CD4-positive, alpha-beta T cell treated with Interleukin-10 for 1 hour (primary cell): ENCODE data around the gene TNIP3.
"Not testable (repeated sequence)": the region's sequence is repeated elsewhere in the genome, so short reads cannot be mapped to it uniquely, and the experiment has no call there.

Source experiments
- DNase-seq: peaks from one replicate; pipeline ENCODE4 v3.0.0-alpha.2; 2020

Gene TNIP3, protein sequence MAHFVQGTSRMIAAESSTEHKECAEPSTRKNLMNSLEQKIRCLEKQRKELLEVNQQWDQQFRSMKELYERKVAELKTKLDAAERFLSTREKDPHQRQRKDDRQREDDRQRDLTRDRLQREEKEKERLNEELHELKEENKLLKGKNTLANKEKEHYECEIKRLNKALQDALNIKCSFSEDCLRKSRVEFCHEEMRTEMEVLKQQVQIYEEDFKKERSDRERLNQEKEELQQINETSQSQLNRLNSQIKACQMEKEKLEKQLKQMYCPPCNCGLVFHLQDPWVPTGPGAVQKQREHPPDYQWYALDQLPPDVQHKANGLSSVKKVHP

DNA sequence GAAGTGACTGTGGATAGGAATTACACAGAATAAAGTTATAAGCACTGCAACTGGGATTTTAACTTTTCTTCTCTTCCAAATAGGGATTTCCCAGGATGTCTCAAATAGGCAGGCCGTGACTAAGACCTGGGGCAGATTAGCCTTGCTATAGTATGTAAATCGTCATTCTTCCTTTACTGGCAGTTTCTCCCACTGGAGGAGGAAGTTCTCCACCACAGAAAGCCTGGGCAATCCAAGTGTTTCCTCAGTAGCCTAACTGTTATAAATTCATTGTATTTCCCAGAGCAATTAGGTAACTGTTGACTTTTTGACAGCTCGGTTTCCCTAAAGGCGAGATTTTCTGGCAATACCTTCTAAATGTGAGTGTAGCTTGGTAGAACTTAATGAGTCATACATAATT is at the start of gene TNIP3:
TNIP3 (minus strand) TSS at position 31 of the 400 bp plus-strand sequence. CDS start 196 bp downstream, outside the sequence.
- no peak for DNase-seq

DNA sequence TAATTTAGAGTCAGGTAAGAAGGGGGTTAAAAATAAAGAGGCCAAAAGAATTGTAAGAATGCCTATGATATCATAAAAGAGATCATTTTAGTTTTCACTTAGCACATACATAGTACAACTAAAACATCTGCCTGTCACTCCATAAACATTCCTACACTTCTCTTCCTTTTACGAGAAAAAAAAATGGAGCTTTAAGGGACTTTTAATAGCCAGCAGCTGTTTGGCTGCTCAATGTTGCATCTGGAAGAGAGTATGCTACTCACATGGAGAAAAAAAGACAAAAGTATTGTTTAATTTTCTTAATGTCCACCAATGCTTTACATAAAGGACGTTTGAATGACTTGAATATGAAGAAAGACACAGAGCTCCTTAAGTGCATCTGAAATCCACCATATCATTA is 48.7 kb upstream of the TNIP3 start:
- DNase-seq, result no peak

DNA sequence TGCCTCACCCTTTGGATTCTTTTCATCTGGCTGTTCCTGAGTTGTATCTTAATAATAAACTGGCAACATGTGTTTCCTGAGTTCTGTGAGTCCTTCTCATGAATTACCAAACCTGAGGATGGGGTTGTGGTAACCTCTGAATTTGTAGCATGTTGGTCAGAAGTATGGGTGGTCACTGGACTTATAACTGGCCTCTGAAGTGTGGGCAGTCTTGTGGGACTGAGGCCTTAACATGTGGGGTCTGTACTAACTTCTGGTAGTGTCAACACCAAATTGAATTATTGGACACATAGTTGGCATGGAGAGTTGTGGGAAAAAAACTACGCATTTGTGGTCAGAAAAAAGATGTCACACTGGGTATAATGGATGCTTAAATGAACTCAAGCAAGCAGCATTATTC is 45.0 kb upstream of the TNIP3 start:
- no peak for DNase-seq

DNA sequence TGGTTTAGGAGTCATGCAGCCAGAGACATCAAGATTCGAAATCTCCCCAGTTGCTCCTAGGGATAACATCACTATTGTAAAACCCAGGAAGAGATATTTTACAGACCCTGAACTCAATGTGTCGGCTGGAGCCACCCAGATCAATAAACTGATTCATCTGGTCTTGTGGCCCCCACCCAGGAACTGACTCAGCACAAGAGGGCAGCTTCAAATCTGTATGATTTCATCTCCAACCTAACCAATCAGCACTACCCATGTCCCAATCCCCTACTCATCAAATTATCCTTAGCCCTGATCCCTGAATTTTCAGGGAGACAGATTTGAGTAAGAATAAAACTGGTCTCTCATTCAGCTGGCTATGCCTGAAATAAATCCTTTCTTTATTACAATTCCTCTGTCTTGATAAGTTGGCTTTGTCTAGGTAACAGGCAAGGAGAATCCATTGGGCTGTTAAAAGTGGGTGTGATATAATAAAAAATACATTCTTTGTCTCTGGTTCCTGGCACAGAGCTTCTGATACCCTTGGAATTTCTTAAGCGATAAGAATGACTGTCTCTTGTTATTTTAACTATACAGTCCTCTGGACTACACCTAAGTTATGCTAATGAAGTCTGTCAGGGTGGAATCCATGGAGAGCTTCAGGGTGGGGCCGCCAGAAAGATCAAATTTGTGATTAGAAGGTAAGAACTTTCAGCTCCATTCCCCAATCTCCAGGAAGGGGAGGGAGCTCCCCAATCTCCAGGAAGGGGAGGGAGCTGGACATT is 44.3 kb upstream of the TNIP3 start:
- DNase-seq, result no peak

GRCh38 chr4:121205777-121206176 is 41.7 kb upstream of the TNIP3 start:
- not testable (repeated sequence) for DNase-seq

GRCh38 chr4:121200795-121201472 is 36.8 kb upstream of the TNIP3 start:
- DNase-seq, result no peak

DNA sequence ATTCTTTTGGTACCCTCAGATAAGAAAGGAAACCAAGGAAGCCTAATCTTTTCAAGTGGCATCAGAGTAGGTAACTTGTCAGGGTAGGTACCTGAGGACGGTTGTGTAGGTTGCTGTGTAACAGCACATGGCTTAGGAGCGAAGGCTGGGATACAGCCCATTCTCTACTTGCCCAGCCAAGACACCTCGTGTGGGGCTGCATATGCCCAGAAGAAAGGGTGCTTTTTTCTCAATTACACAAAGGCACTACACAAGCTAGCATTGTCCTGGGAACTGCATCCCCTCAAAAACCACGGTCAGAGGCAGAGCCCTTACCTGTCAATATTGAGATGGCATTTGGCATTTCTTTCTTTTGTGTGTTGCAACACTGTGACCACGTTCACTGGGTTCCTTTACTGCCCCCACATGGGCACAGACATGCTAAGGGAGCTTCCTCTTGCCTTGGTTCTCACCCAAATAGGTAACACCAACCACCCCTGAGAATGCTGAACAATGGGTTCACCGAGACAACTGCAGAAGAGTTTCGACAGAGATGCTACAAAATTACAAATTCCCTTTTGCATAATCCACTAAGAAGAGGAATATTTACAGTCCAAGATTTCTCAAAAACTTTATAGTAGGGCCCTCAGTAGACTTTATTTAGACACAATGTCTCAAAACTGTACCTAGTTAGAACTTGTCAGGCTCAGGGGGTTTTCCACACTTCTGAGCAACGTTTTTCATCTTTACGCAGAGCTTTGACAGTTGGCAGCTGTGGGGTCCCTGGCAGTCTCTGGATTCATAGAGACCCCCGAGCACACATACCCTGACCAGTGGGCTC is 35.8 kb upstream of the TNIP3 start:
- peak; percentile 61 for DNase-seq

GRCh38 chr4:121198251-121198650 is 34.1 kb upstream of the TNIP3 start:
- DNase-seq, result no peak

DNA sequence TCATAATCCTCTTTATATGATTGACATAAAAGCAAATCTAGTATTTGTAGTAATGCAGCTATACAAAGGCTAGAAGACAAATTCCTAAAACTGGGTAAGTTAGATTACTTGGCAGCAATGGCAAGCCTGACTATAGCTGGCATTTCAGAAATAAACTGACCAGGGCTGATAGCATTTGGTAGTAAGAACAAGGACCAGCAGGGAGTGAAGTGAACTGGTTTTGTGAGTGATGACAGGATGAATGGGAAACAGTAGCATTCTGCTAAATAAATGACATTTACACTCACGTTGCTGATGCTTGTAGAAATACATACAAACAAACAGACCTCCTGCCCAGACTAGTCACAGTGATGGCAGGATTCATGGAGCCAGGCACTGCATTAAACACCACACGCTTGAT is 31.5 kb upstream of the TNIP3 start:
- DNase-seq, result no peak

GRCh38 chr4:121192480-121192879 is 28.4 kb upstream of the TNIP3 start:
- peak; percentile 68 for DNase-seq

DNA sequence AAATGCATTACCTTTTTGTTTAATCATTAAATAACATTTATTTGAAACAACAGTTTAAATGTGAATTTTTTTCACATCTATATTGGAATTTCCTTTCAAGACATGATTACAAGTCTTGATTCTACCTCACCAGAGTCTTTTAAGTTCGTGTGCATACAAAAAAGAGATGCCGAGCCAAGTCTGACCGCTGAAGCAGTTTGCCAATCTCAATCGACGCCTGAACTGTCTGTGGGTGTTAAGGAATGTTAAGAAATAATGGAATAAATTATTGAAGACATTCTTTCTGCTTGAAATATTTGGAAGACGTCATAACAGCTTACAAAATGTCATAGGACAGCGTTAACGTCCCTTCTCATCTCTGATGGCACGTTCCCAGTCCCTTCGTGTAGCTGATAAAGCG is 27.9 kb upstream of the TNIP3 start:
- DNase-seq, result no peak

GRCh38 chr4:121191361-121191760 is 27.2 kb upstream of the TNIP3 start:
- DNase-seq, result no peak

DNA sequence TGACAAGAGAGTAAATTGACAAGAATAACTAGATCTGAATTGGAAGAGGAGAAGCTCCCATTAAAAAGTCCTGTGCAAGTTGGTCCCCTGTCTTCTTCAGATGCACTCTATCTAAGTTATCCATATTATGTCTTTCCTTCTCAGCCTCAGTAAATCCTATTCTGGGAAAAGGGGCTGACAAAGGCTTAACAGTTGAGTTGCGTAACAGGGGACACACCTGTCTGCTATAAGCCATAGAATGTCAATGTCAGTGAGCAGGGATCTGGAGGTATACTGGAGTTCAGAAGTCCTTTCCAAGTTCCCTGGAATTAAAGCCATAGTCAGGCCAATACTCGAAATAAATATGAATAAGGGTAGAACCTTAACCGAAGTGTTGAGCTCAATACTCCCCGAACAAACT is 26.3 kb upstream of the TNIP3 start:
- no peak for DNase-seq

- peak; percentile 71 for DNase-seq
These were observed 25.4 kb upstream of the TNIP3 start for GRCh38 chr4:121189326-121190215.

GRCh38 chr4:121187206-121187605 is 23.1 kb upstream of the TNIP3 start:
- DNase-seq, result no peak

- DNase-seq, result no peak
These were observed 21.8 kb upstream of the TNIP3 start for GRCh38 chr4:121185960-121186359.

DNA sequence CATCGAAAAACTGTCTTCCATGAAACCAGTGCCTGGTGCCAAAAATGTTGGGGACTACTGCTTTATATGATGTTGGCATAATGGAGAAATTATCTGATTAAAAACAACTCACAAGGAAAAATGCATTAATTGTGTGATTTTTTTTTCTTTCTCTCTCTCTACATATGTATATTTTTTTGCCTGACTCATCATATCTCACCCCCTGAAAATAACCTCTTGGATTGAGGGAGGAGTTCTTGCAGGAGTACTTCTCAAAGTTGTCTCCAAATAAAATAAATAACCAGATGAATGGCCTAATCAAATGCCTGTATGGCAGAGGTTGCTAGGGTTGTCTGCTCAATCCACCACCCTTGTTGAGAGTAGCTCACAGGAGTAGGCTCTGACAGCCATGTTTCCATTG is 19.9 kb upstream of the TNIP3 start:
- no peak for DNase-seq

- DNase-seq, result peak; percentile 36
These were observed 19.2 kb upstream of the TNIP3 start for GRCh38 chr4:121183361-121183760.

GRCh38 chr4:121182296-121182695 is 18.2 kb upstream of the TNIP3 start:
- DNase-seq, result peak; percentile 82

DNA sequence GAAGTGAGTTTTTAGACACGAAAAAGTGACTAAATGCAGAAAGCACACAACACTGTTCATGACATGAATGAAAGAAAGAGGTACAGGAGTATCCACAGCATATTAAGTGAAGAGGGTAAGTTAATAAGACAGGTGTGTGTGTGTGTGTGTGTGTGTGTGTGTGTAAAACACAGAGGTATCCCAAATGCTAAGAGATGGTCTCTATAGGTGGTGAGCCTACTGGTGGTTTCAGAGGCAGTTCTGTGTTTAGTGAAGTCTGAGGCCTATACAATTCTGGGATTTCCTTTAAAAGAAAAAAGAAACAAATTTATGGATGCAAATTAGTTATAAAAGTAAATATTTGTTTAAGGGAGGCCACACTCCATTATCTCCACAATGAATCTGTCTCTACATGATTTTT is 17.4 kb upstream of the TNIP3 start:
- peak; percentile 37 for DNase-seq

DNA sequence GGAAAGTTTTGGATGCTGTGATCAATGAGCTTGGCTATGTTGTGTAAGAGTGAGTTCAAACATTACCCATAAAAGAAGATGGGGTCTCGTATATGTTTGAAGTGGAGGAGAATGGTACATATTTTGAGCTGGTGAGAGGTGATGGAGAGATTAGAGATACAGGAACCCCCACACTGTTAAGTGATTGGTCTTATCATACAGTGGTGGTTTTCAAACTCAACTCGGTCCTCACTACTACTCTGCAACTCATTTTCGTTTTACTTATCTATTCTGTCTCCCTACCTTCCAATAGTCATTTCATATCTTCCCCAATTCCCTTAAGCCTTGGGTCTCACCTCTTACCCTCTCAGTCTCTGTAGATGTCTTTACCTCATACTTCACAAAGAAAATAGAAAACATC is 16.4 kb upstream of the TNIP3 start:
- DNase-seq, result no peak
